IMR-90 (cell line): Measurements from ENCODE around the gene HPN.

Source experiments
- BHLHE40 ChIP-seq: fragments of 150-350 bp; IDR thresholded peaks from 2 replicates; pipeline ENCODE4 v1.6.1; 2016; ENCODE audit warnings: mild to moderate bottlenecking, low read depth, low read length
- CEBPB ChIP-seq: IDR thresholded peaks from 2 replicates; pipeline ENCODE4 v1.6.1; 2012; ENCODE audit warnings: low read depth, low read length, improper control_type of control experiment
- CTCF ChIP-seq: conservative IDR thresholded peaks from 2 replicates; pipeline ENCODE4 v1.5.1; 2012; ENCODE audit warnings: mild to moderate bottlenecking, low read depth, low read length, improper control_type of control experiment
- ELK1 ChIP-seq: fragments of 150-350 bp; IDR thresholded peaks from 2 replicates; pipeline ENCODE4 v1.6.1; 2016; ENCODE audit warnings: low read depth, mild to moderate bottlenecking, low read length, moderate library complexity, borderline replicate concordance
- MXI1 ChIP-seq: IDR thresholded peaks from 2 replicates; pipeline ENCODE4 v1.6.1; 2012; ENCODE audit warnings: low read depth, mild to moderate bottlenecking, low read length, moderate library complexity, borderline replicate concordance
- POLR2A ChIP-seq: IDR thresholded peaks from 2 replicates; pipeline ENCODE4 v1.6.1; 2012; ENCODE audit warnings: mild to moderate bottlenecking, low read depth, low read length
- RAD21 ChIP-seq: IDR thresholded peaks from 2 replicates; pipeline ENCODE4 v1.6.1; 2012; ENCODE audit warnings: low read length, improper control_type of control experiment
- RFX5 ChIP-seq: IDR thresholded peaks from 2 replicates; pipeline ENCODE4 v1.8.0; 2012; ENCODE audit warnings: low read depth, mild to moderate bottlenecking, low read length, moderate library complexity
- TF ChIP-seq, protein P1 (sequence below): fragments of 150-350 bp; IDR thresholded peaks from 2 replicates; pipeline ENCODE4 v1.6.1; 2017; ENCODE audit warnings: mild to moderate bottlenecking, antibody characterized with exemption, low read length, low read depth

DNA sequence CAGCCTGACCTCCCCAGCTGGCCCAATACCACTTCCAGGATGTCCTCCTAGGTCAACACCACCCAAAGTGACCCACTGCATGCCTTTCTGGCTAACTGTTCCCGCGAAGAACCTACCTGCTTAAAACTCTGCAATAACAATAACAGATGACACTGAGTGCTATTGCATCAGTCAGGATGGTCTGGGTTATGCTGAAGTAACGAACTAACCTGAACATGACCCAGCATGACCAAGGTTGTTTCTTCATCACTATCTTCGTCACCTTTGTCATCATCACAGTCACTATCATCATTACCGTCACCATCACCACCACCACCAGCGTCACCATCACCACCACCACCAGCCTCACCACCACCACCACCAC, 63.5 kb downstream of the HPN start:
- TF ChIP-seq MXI1 (no peak), CTCF (no peak), RAD21 (no peak), ELK1 (no peak), CEBPB (no peak), POLR2A (no peak), RFX5 (no peak), BHLHE40 (no peak)
- TF ChIP-seq, protein P1, sequence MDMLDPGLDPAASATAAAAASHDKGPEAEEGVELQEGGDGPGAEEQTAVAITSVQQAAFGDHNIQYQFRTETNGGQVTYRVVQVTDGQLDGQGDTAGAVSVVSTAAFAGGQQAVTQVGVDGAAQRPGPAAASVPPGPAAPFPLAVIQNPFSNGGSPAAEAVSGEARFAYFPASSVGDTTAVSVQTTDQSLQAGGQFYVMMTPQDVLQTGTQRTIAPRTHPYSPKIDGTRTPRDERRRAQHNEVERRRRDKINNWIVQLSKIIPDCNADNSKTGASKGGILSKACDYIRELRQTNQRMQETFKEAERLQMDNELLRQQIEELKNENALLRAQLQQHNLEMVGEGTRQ, result no peak
